ENCODE measurements around the gene TRIM54.
"Not testable (repeated sequence)": the region's sequence is repeated elsewhere in the genome, so short reads cannot be mapped to it uniquely, and the experiment has no call there.

TRIM54 gene

GRCh38 chr2:27256855-27257454, 25.3 kb upstream of the TRIM54 start:
- no peak for DNase-seq (ENCODE audit: low read depth)

DNA sequence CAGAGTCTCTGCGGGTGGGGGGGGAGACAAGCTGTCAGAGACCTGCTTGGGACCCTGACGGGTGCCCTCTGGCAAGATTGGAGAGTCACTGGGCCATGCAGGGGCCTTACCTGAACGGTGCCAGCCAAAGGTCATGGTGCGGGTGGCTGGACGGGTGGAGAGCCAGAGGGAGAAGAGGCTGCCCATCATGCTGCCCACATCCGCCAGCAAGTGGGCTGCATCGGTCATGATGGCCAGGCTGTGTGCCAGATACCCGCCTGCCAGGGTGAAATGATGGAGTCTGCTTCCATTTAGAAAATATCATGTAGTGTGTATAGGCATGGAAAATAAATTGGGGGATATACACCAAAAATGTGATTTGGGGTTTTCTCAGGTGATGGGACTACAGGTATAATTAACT, 24.2 kb upstream of the TRIM54 start:
- no peak for DNase-seq (ENCODE audit: low read depth)

DNA sequence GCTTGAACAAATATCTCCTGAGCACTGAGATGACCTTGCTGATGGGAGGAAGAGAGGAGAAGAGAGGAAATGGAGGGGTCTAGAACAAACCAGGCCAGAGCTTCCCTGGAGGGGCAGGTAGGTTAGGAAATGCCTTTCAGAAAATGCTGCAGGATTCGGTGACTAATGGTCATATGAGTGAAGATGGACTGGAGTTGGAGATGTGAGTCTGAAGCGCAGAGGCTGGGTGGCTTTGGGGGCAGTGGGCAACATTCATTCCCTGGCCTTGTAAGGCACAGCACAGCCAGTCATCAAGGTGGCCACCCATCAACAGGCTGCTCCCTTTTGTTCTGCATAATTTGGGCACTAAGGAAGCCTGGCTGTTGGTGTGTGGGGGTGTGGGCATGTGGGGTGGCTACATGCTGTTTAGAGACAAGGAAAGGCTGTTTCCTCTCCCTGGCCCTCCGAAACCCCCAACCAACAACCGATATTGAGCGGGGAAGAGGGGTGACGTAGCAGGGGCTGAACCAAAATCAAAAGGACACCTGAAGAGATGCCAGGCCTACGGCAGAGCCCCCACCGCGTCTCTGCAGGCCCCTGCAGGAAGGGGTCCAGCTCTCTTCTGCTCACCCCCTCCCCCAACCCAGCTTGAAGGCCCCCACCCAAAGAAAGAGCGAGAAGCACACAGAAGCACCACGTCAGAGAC, 20.8 kb upstream of the TRIM54 start:
- no peak for DNase-seq (ENCODE audit: low read depth)

GRCh38 chr2:27261926-27262298, 20.3 kb upstream of the TRIM54 start:
- no peak for DNase-seq (ENCODE audit: low read depth)

- no peak for DNase-seq (ENCODE audit: low read depth)
These were observed 19.6 kb upstream of the TRIM54 start, which contains the start of gene SLC30A3 for GRCh38 chr2:27262379-27263286. Gene SLC30A3, minus strand, starts transcription at chr2:27263047. Its CDS starts 141 bp downstream, at chr2:27262906.

- no peak for DNase-seq (ENCODE audit: low read depth)
These were observed 18.7 kb upstream of the TRIM54 start for GRCh38 chr2:27263287-27264252.

DNA sequence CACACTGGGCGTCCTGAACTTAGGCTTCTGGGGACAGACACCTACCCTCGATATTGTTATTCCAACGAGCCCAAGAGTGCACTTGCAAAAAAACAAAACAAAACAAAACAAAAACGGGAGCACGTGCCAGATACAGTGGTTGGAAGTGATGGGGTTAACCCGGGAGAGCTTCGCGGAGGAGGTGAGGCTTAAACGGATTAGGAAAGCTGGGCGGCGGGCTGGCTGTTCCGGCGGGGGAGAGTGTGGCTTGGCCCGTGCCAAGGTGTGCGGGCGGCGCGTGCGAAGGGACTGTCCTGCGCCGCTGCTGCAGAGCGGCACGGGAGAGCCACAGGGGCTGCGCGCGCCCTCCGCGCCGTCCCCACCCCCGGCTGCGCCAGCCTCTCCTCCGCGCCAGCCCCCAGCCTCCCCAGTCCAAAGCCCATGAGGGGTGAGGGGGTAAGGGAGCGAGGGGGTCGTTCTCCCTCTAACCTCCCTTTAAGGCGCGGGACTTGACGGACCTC, 17.9 kb upstream of the TRIM54 start:
- DNase-seq (ENCODE audit: low read depth) = no peak

- DNase-seq (ENCODE audit: low read depth) = no peak
These were observed 17.3 kb upstream of the TRIM54 start for GRCh38 chr2:27264753-27265535.

- no peak for DNase-seq (ENCODE audit: low read depth)
These were observed 16.7 kb upstream of the TRIM54 start for GRCh38 chr2:27265536-27265870.

DNA sequence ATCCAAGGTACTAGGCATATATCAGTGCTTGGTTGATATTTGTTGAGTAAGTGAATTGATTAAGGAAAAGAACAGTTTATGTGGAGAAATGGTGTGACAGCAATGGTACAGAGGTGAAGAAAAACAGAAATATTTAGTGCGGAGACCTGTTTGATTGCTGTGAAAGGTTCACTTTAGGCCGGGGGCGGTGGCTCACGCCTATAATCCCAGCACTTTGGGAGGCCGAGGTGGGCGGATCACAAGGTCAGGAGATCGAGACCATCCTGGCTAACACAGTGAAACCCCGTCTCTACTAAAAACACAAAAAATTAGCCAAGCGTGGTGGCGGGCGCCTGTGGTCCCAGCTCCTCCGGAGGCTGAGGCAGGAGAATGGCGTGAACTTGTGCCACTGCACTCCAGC, 13.9 kb upstream of the TRIM54 start:
- DNase-seq (ENCODE audit: low read depth) = not testable (repeated sequence)

- DNase-seq (ENCODE audit: low read depth) = no peak
These were observed 12.1 kb upstream of the TRIM54 start for GRCh38 chr2:27270131-27270530.

DNA sequence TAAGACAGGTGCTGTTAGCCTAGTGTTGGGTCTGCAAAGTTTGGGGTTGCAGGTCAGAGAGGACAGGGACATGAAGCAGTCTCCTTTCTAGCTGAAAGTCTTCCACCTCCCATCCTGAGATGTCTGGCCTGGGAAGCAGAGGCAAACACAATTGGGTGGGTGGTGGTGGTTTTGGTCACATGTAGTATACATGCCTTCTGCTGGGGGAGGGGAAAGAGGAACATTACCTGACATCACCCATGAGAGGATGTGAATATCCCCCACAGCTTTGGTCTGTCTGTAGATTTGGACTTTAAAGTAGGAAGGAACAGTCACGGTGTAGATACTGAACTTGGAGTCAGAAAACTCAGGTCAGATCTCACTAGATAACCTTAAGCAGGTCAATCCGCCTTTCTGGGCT, 11.6 kb upstream of the TRIM54 start:
- DNase-seq (ENCODE audit: low read depth) = no peak

DNA sequence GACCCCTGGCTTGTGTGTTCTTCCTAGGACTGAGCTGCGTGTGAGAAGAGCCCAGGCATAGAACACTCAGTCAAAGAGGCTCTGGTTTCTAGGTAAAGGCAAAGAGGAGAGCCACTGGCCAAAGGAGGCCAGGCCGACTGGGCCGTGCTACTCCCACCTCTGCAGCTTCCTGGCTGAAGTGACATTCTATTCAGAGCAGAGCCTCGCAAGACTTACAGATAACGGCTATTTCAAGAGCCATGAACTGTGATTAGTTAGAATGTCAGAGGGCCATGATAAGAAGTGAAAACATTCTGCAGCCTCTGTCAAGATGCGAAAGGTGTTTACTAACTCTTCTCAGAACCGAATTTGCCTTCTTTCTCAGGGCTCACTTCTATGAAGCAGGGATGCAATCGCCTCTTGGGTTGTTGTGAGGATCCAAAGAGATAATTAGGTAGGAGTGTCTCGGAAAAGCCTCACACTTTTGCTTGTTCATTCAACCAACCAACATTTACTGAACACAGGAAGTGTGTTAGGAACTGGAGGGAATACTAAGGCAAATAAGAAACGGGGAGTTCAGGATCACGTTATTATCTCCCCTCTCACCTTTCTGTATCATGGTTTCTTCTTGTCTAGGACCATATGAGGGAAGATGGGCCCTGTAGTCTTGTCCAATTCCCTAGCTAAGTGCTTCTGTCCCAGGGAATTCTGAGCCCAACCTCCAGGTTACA, 10.4 kb upstream of the TRIM54 start:
- no peak for DNase-seq (ENCODE audit: low read depth)

DNA sequence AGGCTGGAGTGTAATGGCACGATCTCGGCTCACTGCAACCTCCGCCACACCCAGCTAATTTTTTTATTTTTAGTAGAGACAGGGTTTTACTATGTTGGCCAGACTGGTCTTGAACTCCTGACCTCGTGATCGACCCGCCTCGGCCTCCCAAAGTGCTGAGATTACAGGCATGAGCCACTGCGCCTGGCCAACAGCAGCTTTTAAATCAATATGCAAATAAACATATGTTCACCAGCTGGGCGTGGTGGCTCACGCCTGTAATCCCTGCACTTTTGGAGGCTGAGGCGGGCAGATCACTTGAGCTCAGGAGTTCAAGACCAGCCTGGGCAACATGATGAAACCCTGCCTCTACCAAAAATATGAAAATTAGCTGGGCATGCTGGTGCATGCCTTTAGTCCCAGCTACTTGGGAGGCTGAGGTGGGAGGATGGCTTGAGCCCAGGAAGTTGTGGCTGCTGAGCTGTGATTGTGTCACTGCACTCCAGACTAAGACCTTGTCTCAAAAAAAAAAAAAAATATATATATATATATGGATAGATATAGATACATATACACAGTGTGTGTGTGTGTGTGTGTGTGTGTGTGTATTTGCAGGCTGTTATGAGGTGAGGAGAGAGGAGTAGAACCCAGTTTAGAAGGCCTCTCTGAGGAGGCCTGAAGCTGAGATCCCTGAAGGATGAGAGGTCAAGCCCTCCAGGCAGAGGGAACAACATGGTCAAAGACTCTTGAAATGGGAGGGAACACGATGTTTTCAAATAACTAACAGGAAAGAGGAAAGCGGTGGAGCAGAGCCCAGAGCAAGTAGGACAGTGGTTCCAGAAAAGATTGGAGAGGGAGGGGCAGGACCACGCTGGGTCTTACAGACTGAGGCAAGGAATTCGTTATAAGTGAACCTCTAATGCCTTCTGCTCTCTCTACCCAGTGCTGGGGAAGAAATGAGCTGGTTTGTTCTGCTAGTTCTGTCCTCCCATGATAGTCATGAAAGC, 9.4 kb upstream of the TRIM54 start:
- DNase-seq (ENCODE audit: low read depth) = not testable (repeated sequence)

GRCh38 chr2:27275211-27276150, 6.7 kb upstream of the TRIM54 start, which contains the start of gene DNAJC5G:
Gene DNAJC5G, plus strand, starts transcription at chr2:27275433. Its CDS starts 1,296 bp downstream, at chr2:27276729.
- no peak for DNase-seq (ENCODE audit: low read depth)

- no peak for DNase-seq (ENCODE audit: low read depth)
These were observed 4.2 kb upstream of the TRIM54 start for GRCh38 chr2:27278010-27278409.

- DNase-seq (ENCODE audit: low read depth) = no peak
These were observed 1.4 kb upstream of the TRIM54 start for GRCh38 chr2:27280826-27281225.

DNA sequence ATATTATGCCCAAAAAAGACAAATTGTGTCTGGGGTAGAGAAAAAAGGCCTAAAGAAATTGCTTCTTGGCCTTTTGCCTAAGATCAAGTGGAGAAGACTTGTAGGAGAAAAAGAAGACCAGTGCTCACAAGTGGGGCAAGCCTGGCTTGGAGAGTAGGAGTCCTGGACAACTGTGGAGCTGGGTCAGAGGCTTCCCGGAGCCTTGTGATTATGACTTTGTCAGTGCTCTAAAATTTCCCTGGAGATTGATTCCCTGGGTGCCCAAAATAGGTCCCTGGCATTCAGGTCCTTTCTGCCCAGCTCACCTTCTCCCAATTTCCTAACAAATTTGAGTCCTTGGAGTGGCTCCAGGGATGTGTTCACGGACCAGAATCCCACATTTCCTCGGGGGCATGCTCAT, 787 bp upstream of the TRIM54 start:
- DNase-seq (ENCODE audit: low read depth) = no peak
